GM18498 (cell line): ENCODE measurements around the gene FBXO47.

Experiments
- ATAC-seq: cut with Tn5 transposase; IDR thresholded peaks from one replicate; pipeline ENCODE4 v1.9.1; 2021; ENCODE audit warnings: mild to moderate bottlenecking, moderate library complexity; ENCODE audit not compliant: unreplicated experiment

Gene FBXO47

GRCh38 chr17:38906460-38907228, 60.6 kb downstream of the FBXO47 start:
- no peak for ATAC-seq

- ATAC-seq: no peak
Observed at GRCh38 chr17:38905375-38905774, 61.8 kb downstream of the FBXO47 start.

DNA sequence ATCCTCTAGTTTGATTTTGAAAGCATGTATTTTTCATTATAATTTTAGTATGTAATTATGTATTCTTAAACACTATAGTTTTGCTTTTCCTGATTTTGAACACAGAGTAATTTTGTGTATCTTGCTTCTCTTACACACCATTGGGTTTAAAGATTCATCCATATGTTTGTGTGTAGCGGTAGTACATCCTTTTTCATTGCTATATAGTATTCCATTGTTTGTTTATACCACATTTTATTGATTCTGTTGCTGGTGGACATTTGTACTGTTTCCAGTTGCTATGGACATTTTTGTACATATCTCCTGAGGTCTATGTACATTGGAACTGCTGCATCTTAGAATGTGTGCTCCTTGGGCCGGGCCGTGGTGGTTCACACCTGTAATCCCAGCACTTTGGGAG, 62.3 kb downstream of the FBXO47 start:
- ATAC-seq: no peak

DNA sequence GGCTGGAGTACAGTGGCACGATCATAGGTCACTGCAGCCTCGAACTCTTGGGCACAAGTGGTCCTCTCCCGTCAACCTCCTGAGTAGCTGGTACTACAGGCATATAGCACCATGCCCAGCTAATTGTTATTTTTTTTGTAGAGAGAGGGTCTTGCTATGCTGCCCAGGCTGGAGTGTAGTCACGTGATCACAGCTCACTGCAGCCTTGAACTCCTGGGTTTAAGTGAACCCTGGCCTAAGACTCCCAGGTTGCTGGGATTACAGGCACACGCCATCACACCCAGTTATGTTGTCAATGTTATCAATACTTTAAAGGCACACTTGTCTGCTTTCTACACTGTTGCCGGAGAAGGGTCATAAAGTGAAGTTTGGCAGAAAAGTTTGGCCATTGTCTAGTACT, 63.8 kb downstream of the FBXO47 start:
- no peak for ATAC-seq

DNA sequence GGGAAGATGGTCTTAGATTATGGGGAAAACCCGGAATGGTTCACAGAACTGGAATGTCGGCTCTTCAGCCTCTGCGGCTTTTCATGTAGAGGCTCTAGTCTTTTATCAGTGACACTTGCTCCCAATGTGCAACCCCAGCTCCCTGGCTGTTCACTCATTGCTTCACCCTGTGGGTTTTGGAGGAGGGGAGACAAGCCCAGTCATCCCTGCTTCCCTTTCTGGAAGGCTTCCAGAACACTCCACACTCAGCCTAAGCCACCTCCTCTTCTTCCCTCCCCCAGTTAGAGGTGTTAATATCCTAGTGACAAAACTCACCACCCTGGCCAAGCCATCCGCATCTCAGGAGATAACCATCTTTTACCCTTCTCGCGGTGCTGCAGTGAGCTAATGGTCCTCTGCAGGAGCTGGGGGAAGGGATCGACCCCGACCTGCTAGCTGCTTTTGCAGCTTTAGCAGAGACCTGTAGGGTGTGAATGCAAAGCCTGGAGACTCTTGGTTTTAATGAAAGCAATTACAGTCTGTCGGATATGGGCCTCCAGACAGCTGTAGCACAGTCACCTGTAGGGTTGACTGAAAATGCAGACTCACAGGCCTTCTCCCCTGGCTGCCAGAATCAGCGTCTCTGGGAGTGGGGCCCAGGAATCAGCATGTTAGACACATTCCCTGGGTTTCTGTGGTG, 66.1 kb downstream of the FBXO47 start:
- no peak for ATAC-seq

GRCh38 chr17:38899421-38899820, 67.8 kb downstream of the FBXO47 start:
- ATAC-seq: no peak

DNA sequence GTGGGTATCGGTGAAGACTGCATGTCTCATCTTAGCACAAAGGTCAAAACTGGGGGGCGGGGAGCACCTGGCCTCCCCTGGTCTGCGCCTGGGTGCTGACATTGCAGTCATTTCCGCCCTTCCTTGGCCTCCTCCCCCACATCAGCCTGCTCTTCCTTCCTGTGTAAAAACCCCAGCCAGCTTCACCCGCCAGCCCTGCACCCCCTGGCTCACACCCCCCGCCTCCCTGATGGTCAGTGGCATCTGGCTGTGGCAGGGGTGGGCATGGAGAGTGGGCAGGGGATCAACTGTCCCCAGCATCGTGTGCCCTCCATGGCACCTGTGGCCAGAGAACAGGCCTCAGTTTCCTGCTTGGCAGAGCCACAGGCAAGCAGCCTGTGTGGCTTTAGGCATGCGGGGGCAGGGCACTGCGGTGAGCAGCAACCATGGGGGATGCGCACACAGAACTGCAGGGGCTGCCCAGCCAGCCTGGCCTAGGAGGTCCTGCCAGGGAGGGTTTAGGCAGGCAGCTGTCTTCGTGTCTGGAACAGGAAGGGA, 68.3 kb downstream of the FBXO47 start:
- ATAC-seq: peak; percentile 82

GRCh38 chr17:38898291-38898679, 68.9 kb downstream of the FBXO47 start:
- ATAC-seq: peak; percentile 30

GRCh38 chr17:38897671-38898290, 69.4 kb downstream of the FBXO47 start:
- no peak for ATAC-seq

- ATAC-seq: no peak
Observed at GRCh38 chr17:38897176-38897575, 70.0 kb downstream of the FBXO47 start.

DNA sequence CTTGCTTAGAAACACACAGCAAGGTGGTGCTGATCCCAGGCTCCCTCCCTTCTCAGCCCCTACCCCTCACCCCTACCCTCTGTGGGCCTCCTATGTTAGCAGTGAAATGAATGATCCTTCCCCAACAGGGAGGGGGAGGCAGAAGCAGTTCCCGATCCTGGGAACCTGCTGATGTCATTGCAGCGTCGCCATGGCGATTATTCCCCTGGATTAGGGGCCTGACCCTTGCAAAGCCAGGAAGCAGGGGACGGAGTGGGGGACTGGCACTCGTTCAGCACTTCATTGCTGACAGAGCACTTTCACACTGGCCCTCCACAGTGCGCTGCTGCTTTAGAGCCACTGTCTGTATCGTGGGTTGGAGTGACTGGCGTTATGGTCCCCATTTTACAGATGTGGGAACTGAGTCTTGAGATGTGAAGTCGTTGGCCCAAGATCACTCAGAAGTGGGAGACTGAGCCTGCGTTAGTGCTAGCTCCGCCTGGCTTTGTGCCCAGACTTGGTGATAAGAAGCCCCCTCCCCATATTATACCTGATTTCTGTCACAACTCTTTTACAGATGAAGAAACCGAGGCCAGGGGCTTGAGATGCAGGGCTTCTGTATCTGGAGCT, 70.8 kb downstream of the FBXO47 start:
- ATAC-seq: no peak

- ATAC-seq: no peak
Observed at GRCh38 chr17:38894276-38894675, 72.9 kb downstream of the FBXO47 start.

DNA sequence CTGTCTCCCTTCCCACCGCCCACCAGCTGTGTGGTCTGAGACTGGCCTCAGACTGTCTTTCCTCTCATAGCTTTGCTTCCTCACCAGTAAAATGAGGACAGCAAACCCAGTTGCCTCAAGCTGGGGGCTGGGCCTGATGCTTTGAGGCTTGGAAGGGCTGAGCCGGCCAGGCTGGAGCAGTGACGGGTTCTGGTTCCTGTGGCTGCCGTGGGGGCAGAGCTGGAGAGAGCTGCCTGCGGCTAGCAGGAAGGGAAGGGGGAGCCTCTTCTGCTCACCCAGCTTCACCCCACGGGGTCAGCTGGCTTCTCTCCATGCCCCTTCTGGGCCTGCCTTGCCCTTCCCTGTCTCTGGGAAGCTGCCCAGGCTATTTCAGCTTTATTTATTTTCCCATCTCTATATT, 73.6 kb downstream of the FBXO47 start:
- ATAC-seq: no peak

GRCh38 chr17:38893113-38893512, 74.1 kb downstream of the FBXO47 start:
- no peak for ATAC-seq

GRCh38 chr17:38892620-38893019, 74.6 kb downstream of the FBXO47 start:
- no peak for ATAC-seq

DNA sequence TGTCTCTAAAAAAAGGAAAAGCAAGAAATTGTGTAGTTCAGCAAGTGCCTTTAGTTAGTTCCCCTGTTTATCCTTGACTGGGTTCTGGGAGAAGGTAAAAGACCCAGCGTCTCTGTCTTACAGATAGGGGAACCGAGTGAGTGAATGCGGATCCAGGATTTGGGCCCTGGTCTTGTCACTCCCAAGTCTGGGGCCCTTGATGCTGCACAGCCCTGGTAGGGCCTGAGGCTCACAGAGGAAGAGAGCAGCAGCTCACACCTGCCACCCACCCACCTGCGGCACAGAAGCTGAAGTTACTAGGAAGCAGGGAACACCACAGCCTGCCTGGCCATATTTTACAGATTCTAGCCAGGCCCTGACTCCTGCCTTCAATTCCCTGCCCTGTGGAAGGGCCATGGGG, 75.1 kb downstream of the FBXO47 start:
- no peak for ATAC-seq

DNA sequence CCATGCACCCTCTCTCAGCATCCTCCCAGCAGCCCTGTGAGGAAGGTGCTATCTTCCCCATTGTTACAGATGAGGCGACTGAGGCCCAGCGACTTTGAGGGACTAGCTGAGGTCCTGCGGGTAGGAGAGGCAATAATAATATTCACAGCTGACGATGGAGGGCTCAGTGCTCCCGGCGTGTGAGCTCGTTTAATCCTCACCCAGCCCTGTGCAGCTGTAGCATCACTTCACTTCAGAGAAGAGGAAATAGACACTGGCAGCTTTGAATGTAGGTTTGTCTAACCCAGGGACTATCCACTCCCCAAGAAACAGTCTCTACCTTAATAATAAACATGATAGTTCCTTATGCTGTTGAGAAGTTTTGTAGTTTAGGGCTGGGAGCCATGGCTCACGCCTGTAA, 75.8 kb downstream of the FBXO47 start:
- ATAC-seq: no peak

- ATAC-seq: no peak
Observed at GRCh38 chr17:38890410-38890746, 76.8 kb downstream of the FBXO47 start.

- no peak for ATAC-seq
Observed at GRCh38 chr17:38889745-38890409, 77.3 kb downstream of the FBXO47 start.

GRCh38 chr17:38888842-38889241, 78.4 kb downstream of the FBXO47 start:
- no peak for ATAC-seq

GRCh38 chr17:38886643-38887010, 80.6 kb downstream of the FBXO47 start:
- ATAC-seq: no peak
